Measurements from ENCODE around the gene RPS6KB2. TPM values are rescaled to one million over a fixed set of nuclear protein-coding genes. Genes with fewer than 3 reads are reported as not detected.
"Not testable (repeated sequence)": the region's sequence is repeated elsewhere in the genome, so short reads cannot be mapped to it uniquely, and the experiment has no call there.

Gene RPS6KB2
- total RNA-seq, 3 donors from 2014 or later (not counting 1 experiment from before 2014, with no cell fraction given) = 81.0 to 89.6 (median 84.6) TPM

- H3K36me3 ChIP-seq (ENCODE audit: control insufficient read depth, insufficient read depth, low read length) = peaks cover 6% of the 10 kb centered on the region
- ATAC-seq (no peak), DNase-seq (no peak)
- TF ChIP-seq CTCF (IDR thresholded peaks at IDR 0.05) = no peak
- intact Hi-C loops (cut with micrococcal nuclease) = loop anchor here (5.0 kb wide), 1 partner anchor 63 kb away; the partner anchor contains the start of genes PPP1CA and TBC1D10C
- H3K27ac Mint-ChIP-seq = peak overlapping the region; percentile 84 to 97
- H3K4me3 ChIP-seq (ENCODE audit: low read length) = peak overlapping the region; percentile 62
- no peaks in the 10 kb centered on the region for H3K9me3 ChIP-seq (ENCODE audit: control insufficient read depth, insufficient read depth, low read length)
- H3K4me3 Mint-ChIP-seq = peak overlapping the region; percentile 81
- H3K27me3 ChIP-seq (ENCODE audit: control insufficient read depth, insufficient read depth, low read length) = no peaks in the 10 kb centered on the region
- WGBS (ENCODE audit: insufficient coverage) = 72% methylated on average over 3 of the region's 3 CpGs
- H3K27ac ChIP-seq (ENCODE audit: low read length) = peak overlapping the region; percentile 83
- peaks cover 12 to 37% of the 10 kb centered on the region in 2 donors for H3K4me1 Mint-ChIP-seq
- H3K4me1 ChIP-seq (ENCODE audit: control insufficient read depth, insufficient read depth, low read length) = peaks cover 42% of the 10 kb centered on the region
- H3K27me3 Mint-ChIP-seq (ENCODE audit: low read depth in 2 of 2) = no peaks in the 10 kb centered on the region
- H3K9me3 Mint-ChIP-seq = no peaks in the 10 kb centered on the region
- no peaks in the 10 kb centered on the region for H3K36me3 Mint-ChIP-seq
These were observed 36.9 kb downstream of the RPS6KB2 start for GRCh38 chr11:67465189-67465510.

GRCh38 chr11:67465530-67465929 is 37.2 kb downstream of the RPS6KB2 start:
- Mint-ChIP-seq H3K4me1 (peaks cover 12 to 37% of the 10 kb centered on the region in 2 donors), H3K4me3 (peak overlapping the region; percentile 81), H3K27ac (peak overlapping the region; percentile 84 to 97)
- peak overlapping the region; percentile 83 for H3K27ac ChIP-seq (ENCODE audit: low read length)
- not testable (repeated sequence) for H3K36me3 Mint-ChIP-seq; ATAC-seq; H3K9me3 Mint-ChIP-seq; H3K36me3 ChIP-seq (ENCODE audit: control insufficient read depth, insufficient read depth, low read length); H3K9me3 ChIP-seq (ENCODE audit: control insufficient read depth, insufficient read depth, low read length); H3K27me3 ChIP-seq (ENCODE audit: control insufficient read depth, insufficient read depth, low read length); H3K27me3 Mint-ChIP-seq (ENCODE audit: low read depth in 2 of 2); DNase-seq
- 100% methylated on average over 2 of the region's 2 CpGs for WGBS (ENCODE audit: insufficient coverage)
- peaks cover 42% of the 10 kb centered on the region for H3K4me1 ChIP-seq (ENCODE audit: control insufficient read depth, insufficient read depth, low read length)
- intact Hi-C loops (cut with micrococcal nuclease) = loop anchor here (5.0 kb wide), 1 partner anchor 63 kb away; the partner anchor contains the start of genes PPP1CA and TBC1D10C
- peak overlapping the region; percentile 62 for H3K4me3 ChIP-seq (ENCODE audit: low read length)

- ATAC-seq = no peak
- Histone ChIP-seq H3K4me1 (ENCODE audit: control insufficient read depth, insufficient read depth, low read length) (peaks cover 42% of the 10 kb centered on the region), H3K9me3 (ENCODE audit: control insufficient read depth, insufficient read depth, low read length) (no peaks in the 10 kb centered on the region), H3K4me3 (ENCODE audit: low read length) (no peak overlapping the region), H3K36me3 (ENCODE audit: control insufficient read depth, insufficient read depth, low read length) (peaks cover 6% of the 10 kb centered on the region), H3K27me3 (ENCODE audit: control insufficient read depth, insufficient read depth, low read length) (no peaks in the 10 kb centered on the region), H3K27ac (ENCODE audit: low read length) (no peak overlapping the region)
- intact Hi-C loops (cut with micrococcal nuclease) = loop anchor here (5.0 kb wide), 1 partner anchor 64 kb away; the partner anchor contains the start of genes PPP1CA and TBC1D10C
- Mint-ChIP-seq H3K4me3 (peak overlapping the region; percentile 21), H3K27me3 (ENCODE audit: low read depth in 2 of 2) (no peaks in the 10 kb centered on the region), H3K27ac (peak overlapping the region; percentile 18 to 33), H3K36me3 (no peaks in the 10 kb centered on the region), H3K4me1 (peaks cover 12 to 37% of the 10 kb centered on the region in 2 donors), H3K9me3 (no peaks in the 10 kb centered on the region)
- no peak for TF ChIP-seq CTCF (IDR thresholded peaks at IDR 0.05)
- WGBS (ENCODE audit: insufficient coverage) = 96% methylated on average over 4 of the region's 5 CpGs
- DNase-seq = no peak
These were observed 38.1 kb downstream of the RPS6KB2 start for GRCh38 chr11:67466367-67466766.

GRCh38 chr11:67466962-67467771 is 38.9 kb downstream of the RPS6KB2 start:
- no peaks in the 10 kb centered on the region for H3K9me3 ChIP-seq (ENCODE audit: control insufficient read depth, insufficient read depth, low read length)
- H3K9me3 Mint-ChIP-seq = no peaks in the 10 kb centered on the region
- no peaks in the 10 kb centered on the region for H3K27me3 ChIP-seq (ENCODE audit: control insufficient read depth, insufficient read depth, low read length)
- peaks cover 12 to 37% of the 10 kb centered on the region in 2 donors for H3K4me1 Mint-ChIP-seq
- 89% methylated on average over 11 of the region's 11 CpGs for WGBS (ENCODE audit: insufficient coverage)
- peak overlapping the region; percentile 73 for H3K4me3 Mint-ChIP-seq
- H3K27me3 Mint-ChIP-seq (ENCODE audit: low read depth in 2 of 2) = no peaks in the 10 kb centered on the region
- no peak overlapping the region for H3K27ac ChIP-seq (ENCODE audit: low read length)
- H3K36me3 Mint-ChIP-seq = no peaks in the 10 kb centered on the region
- peaks cover 42% of the 10 kb centered on the region for H3K4me1 ChIP-seq (ENCODE audit: control insufficient read depth, insufficient read depth, low read length)
- no peak for TF ChIP-seq CTCF (IDR thresholded peaks at IDR 0.05)
- no peak for ATAC-seq
- intact Hi-C loops (cut with micrococcal nuclease) = loop anchor here (5.0 kb wide), 1 partner anchor 65 kb away; the partner anchor contains the start of genes PPP1CA and TBC1D10C
- no peak for DNase-seq
- H3K36me3 ChIP-seq (ENCODE audit: control insufficient read depth, insufficient read depth, low read length) = peaks cover 6% of the 10 kb centered on the region
- H3K4me3 ChIP-seq (ENCODE audit: low read length) = no peak overlapping the region
- peak overlapping the region; percentile 18 to 82 for H3K27ac Mint-ChIP-seq
